GM12865 (cell line): ENCODE results near the gene LMNA.

Source experiments
- DNase-seq: peaks from one replicate; pipeline ENCODE4 v3.0.0; 2010; ENCODE audit warnings: low read depth
- H3K4me3 ChIP-seq: 2 replicates; pipeline ENCODE4 v1.5.1; 2011; ENCODE audit warnings: mild to moderate bottlenecking, low read depth, low read length, control low read depth
- TF ChIP-seq, protein P1 (sequence below): IDR thresholded peaks from 2 replicates; pipeline ENCODE4 v1.5.1; 2011; ENCODE audit warnings: low read length, control low read depth, low read depth, inconsistent platforms; ENCODE audit not compliant: insufficient read depth; ENCODE audit errors: missing control alignments

The LMNA gene

GRCh38 chr1:156104065-156104810, 10.3 kb upstream of the LMNA start:
- TF ChIP-seq, protein P1, sequence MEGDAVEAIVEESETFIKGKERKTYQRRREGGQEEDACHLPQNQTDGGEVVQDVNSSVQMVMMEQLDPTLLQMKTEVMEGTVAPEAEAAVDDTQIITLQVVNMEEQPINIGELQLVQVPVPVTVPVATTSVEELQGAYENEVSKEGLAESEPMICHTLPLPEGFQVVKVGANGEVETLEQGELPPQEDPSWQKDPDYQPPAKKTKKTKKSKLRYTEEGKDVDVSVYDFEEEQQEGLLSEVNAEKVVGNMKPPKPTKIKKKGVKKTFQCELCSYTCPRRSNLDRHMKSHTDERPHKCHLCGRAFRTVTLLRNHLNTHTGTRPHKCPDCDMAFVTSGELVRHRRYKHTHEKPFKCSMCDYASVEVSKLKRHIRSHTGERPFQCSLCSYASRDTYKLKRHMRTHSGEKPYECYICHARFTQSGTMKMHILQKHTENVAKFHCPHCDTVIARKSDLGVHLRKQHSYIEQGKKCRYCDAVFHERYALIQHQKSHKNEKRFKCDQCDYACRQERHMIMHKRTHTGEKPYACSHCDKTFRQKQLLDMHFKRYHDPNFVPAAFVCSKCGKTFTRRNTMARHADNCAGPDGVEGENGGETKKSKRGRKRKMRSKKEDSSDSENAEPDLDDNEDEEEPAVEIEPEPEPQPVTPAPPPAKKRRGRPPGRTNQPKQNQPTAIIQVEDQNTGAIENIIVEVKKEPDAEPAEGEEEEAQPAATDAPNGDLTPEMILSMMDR, result no peak
- DNase-seq, result peak; percentile 60
- no peak overlapping the region for H3K4me3 ChIP-seq

DNA sequence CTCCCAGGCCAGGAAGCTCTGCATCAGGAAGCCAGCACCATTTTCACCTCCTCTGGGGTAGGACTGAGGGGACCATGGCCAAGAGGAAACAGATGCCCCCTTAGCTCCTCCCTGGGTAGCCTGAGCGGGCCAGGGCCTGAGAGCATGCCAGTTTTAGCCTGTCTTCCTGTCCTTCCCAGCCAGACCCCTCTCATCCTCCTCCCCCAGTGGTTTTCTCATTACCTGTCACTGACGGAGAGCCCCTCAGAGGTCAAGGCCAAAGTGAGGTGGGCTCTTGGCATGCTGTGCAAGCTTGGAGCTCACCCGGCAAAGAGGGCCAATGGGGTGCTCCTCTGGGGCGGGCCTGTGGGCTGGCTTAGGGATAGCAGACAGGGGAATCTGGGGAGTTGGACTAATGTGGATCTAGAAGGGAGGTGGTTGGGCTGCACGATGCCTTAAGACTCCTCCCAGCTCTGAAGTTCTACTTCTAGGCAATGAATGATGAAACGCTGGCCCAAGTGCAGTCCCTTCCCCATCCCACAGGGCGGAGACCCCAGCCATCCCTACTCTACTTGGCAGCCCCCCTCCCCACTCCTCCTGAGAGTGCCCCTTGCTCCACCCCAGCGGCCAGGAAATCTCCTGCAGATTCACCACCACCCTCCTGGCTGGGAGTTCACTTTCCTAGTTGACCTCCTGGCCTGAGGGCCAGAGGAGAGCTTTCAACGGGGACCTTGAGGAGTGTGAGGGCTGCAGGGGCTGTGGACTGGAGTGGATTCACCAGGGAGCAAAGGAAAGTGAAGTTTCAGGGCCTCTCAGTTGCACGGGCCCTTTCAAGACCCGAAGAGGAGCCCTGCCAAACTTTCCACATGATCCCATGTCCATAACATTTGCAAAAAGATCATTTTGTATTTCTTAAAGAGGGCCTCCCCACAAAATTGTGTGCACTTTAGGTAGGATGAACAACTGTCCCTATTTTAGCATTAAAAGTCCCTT, 9.4 kb upstream of the LMNA start:
- TF ChIP-seq, protein P1, result no peak
- no peak for DNase-seq
- peak overlapping the region; percentile 76 for H3K4me3 ChIP-seq

DNA sequence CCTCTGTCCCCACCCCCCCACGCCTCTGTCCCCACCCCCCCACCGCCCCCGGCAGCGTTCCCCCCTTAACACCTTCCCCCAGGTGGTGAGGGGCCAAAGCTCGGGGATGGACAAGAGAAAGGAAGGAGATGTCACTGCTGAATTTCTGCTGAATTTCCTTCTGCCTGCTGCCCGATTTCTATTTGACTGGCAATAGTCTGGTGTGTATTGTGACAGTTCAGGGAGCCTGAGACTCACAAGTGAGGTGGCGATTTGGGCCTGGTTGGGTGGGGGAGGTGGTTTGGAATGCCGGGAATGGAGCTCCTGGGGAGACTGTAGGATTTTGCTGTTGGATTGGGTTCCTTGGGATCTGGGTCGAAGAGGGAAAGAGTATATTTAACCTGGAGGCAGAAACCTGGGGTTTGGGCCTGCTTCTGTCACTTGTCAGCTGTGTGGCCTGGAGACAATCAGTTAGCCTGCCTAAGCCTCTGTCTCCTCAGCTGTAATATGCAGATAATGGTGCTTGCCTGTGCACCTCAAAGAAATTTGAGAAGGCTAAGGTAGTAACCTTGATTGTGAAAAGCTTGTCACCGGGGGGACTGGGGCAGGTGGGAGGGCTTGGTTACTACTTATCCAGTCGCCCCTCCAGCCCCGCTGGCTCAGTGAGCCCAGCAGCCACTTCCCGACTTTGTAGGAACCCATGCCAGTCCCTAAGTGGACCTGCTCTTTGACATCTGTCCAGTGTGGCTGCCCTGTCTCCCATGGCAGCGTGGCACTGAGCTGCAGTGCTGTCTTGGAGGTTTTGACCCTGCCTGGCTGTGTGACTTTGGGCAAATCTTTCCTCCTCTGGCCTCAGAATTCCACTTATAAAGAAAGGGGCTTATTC, 7.7 kb upstream of the LMNA start:
- TF ChIP-seq, protein P1, result no peak
- DNase-seq, result no peak
- H3K4me3 ChIP-seq, result peak overlapping the region; percentile 52

DNA sequence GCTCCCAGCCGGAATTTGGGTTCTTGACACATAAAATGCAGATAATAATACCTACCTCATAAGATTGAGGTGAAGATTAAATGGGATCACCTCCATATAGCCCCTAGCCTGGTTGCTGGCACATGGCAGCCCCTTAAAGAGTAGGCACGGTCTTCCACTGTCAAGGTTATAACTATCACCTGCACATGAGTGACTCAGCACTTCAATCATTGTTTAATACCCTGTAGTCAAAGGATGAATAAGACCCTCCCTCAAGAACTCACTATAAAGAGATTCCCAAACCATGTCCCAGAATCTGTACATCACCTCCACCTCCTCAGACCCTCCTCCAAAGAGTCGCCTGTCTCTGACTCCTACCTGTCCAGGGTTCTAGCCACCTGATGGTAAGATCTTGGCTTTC, 6.5 kb upstream of the LMNA start:
- TF ChIP-seq, protein P1, result no peak

GRCh38 chr1:156108664-156109241, 5.8 kb upstream of the LMNA start:
- TF ChIP-seq, protein P1, result no peak
- DNase-seq, result no peak
- H3K4me3 ChIP-seq, result no peak overlapping the region

More for the DNA sequence above, 6.5 kb upstream of the LMNA start:
- DNase-seq, result no peak
- H3K4me3 ChIP-seq, result no peak overlapping the region

- no peak overlapping the region for H3K4me3 ChIP-seq
- no peak for DNase-seq
- TF ChIP-seq, protein P1, result no peak
These were observed 4.3 kb upstream of the LMNA start for GRCh38 chr1:156110252-156110651.
